H9 (cell line): ENCODE data around the gene ZNF365. TPM values are rescaled to one million over a fixed set of nuclear protein-coding genes. Genes with fewer than 3 reads are reported as not detected.
"Not testable (repeated sequence)": the region's sequence is repeated elsewhere in the genome, so short reads cannot be mapped to it uniquely, and the experiment has no call there.

ENCODE experiments used
- DNase-seq: peaks from one replicate; pipeline ENCODE4 v3.0.0-alpha.2; 2017
- H2AFZ ChIP-seq: one replicate; pipeline ENCODE4 v1.6.1; 2013; ENCODE audit warnings: mild to moderate bottlenecking, low read length, control low read depth, moderate library complexity
- H2AK5ac ChIP-seq: 2 replicates; pipeline ENCODE4 v1.6.1; 2013; ENCODE audit warnings: low read length, control low read depth, mixed read lengths; ENCODE audit not compliant: insufficient read length
- H2BK120ac ChIP-seq: one replicate; pipeline ENCODE4 v1.6.1; 2013; ENCODE audit warnings: low read depth, mild to moderate bottlenecking, low read length, control low read depth, inconsistent platforms; ENCODE audit not compliant: poor library complexity, severe bottlenecking
- H2BK12ac ChIP-seq: 2 replicates; pipeline ENCODE4 v1.6.1; 2013; ENCODE audit warnings: low read length, control low read depth, mixed read lengths, low read depth; ENCODE audit not compliant: insufficient read length
- H2BK15ac ChIP-seq: 2 replicates; pipeline ENCODE4 v1.6.1; 2013; ENCODE audit warnings: low read depth, low read length, control low read depth
- H2BK20ac ChIP-seq: one replicate; pipeline ENCODE4 v1.6.1; 2013; ENCODE audit warnings: low read depth, mild to moderate bottlenecking, low read length, control low read depth, inconsistent platforms; ENCODE audit not compliant: poor library complexity, severe bottlenecking
- H2BK5ac ChIP-seq: 2 replicates; pipeline ENCODE4 v1.6.1; 2013; ENCODE audit warnings: low read length, control low read depth, mixed read lengths; ENCODE audit not compliant: insufficient read length
- H3K14ac ChIP-seq: 2 replicates; pipeline ENCODE4 v1.6.1; 2013; ENCODE audit warnings: low read length, control low read depth; ENCODE audit not compliant: insufficient read depth
- H3K18ac ChIP-seq: 2 replicates; pipeline ENCODE4 v1.6.1; 2013; ENCODE audit warnings: low read depth, mild to moderate bottlenecking, mixed read lengths, low read length, control low read depth; ENCODE audit not compliant: insufficient read length
- H3K23ac ChIP-seq: 2 replicates; pipeline ENCODE4 v1.6.1; 2013; ENCODE audit warnings: low read length, control low read depth, mixed read lengths, low read depth; ENCODE audit not compliant: insufficient read length
- H3K23me2 ChIP-seq: 2 replicates; pipeline ENCODE4 v1.6.1; 2013; ENCODE audit warnings: low read depth, mild to moderate bottlenecking, mixed read lengths, low read length, control low read depth; ENCODE audit not compliant: insufficient read length, poor library complexity, severe bottlenecking
- H3K27ac ChIP-seq: 2 replicates; pipeline ENCODE4 v1.5.1; 2013; ENCODE audit warnings: low read length, control low read depth, mixed read lengths, low read depth; ENCODE audit not compliant: insufficient read length
- H3K27me3 ChIP-seq: 2 replicates; pipeline ENCODE4 v1.6.1; 2013; ENCODE audit warnings: low read length, control low read depth, inconsistent platforms; ENCODE audit not compliant: insufficient read depth
- H3K4ac ChIP-seq: 2 replicates; pipeline ENCODE4 v1.6.1; 2013; ENCODE audit warnings: low read depth, mild to moderate bottlenecking, control low read depth, inconsistent platforms, low read length, moderate library complexity
- H3K4me1 ChIP-seq: 2 replicates; pipeline ENCODE4 v1.6.1; 2013; ENCODE audit warnings: low read length, control low read depth, inconsistent platforms; ENCODE audit not compliant: insufficient read depth
- H3K4me2 ChIP-seq: 2 replicates; pipeline ENCODE4 v1.6.1; 2013; ENCODE audit warnings: low read length, control low read depth, mixed read lengths; ENCODE audit not compliant: insufficient read length, insufficient read depth
- H3K56ac ChIP-seq: 2 replicates; pipeline ENCODE4 v1.6.1; 2013; ENCODE audit warnings: low read depth, mild to moderate bottlenecking, mixed read lengths, low read length, control low read depth; ENCODE audit not compliant: insufficient read length
- H3K79me1 ChIP-seq: 2 replicates; pipeline ENCODE4 v1.6.1; 2013; ENCODE audit warnings: low read depth, mild to moderate bottlenecking, moderate library complexity, low read length, control low read depth, inconsistent platforms; ENCODE audit not compliant: insufficient read depth, poor library complexity, severe bottlenecking
- H3K79me2 ChIP-seq: 2 replicates; pipeline ENCODE4 v1.6.1; 2013; ENCODE audit warnings: low read length, control low read depth, inconsistent platforms; ENCODE audit not compliant: insufficient read depth
- H3K9ac ChIP-seq: 2 replicates; pipeline ENCODE4 v1.6.1; 2013; ENCODE audit warnings: low read length, control low read depth, mixed read lengths; ENCODE audit not compliant: insufficient read length; ENCODE audit errors: extremely low read depth
- H3K9me3 ChIP-seq: one replicate; pipeline ENCODE4 v1.6.1; 2013; ENCODE audit warnings: low read depth, low read length, inconsistent platforms; ENCODE audit not compliant: control insufficient read depth
- H3T11ph ChIP-seq: one replicate; pipeline ENCODE4 v1.6.1; 2013; ENCODE audit warnings: mild to moderate bottlenecking, low read length, control low read depth, inconsistent platforms
- H4K20me1 ChIP-seq: one replicate; pipeline ENCODE4 v1.6.1; 2013; ENCODE audit not compliant: control insufficient read depth, insufficient read length, insufficient read depth
- H4K5ac ChIP-seq: 2 replicates; pipeline ENCODE4 v1.6.1; 2013; ENCODE audit warnings: low read depth, mild to moderate bottlenecking, mixed read lengths, low read length, control low read depth; ENCODE audit not compliant: insufficient read length
- H4K8ac ChIP-seq: replicated peaks from 2 replicates; pipeline ENCODE4 v1.6.1; 2013; ENCODE audit warnings: low read length, control low read depth, mixed read lengths, low read depth; ENCODE audit not compliant: insufficient read length
- H4K91ac ChIP-seq: 2 replicates; pipeline ENCODE4 v1.6.1; 2013; ENCODE audit warnings: low read depth, mild to moderate bottlenecking, moderate library complexity, mixed read lengths, low read length, control low read depth; ENCODE audit not compliant: insufficient read length
- H3K27ac Mint-ChIP-seq, 3 experiments: 2 replicates in 2 of 3; 3 replicates in 1 of 3; pipeline ENCODE4 v1.8.0; 2020 to 2021; ENCODE audit warnings: mixed read lengths in 3 of 3, mild to moderate bottlenecking in 1 of 3, moderate library complexity in 1 of 3
- H3K27me3 Mint-ChIP-seq: 2 replicates; pipeline ENCODE4 v1.8.0; 2021; ENCODE audit warnings: low read depth, mild to moderate bottlenecking, moderate library complexity, mixed read lengths
- H3K36me3 Mint-ChIP-seq, 3 experiments: 2 replicates in 2 of 3; 3 replicates in 1 of 3; pipeline ENCODE4 v1.8.0; 2020 to 2021; ENCODE audit warnings: low read depth in 3 of 3, mixed read lengths in 3 of 3; ENCODE audit not compliant: insufficient read depth in 1 of 3
- H3K4me1 Mint-ChIP-seq, 2 experiments: 2 replicates each; pipeline ENCODE4 v1.8.0; 2020; ENCODE audit warnings: mixed read lengths in 2 of 2
- H3K4me3 Mint-ChIP-seq, 2 experiments: 2 replicates in 1 of 2; 3 replicates in 1 of 2; pipeline ENCODE4 v1.8.0; 2020 to 2021; ENCODE audit warnings: mild to moderate bottlenecking in 2 of 2, mixed read lengths in 2 of 2, moderate library complexity in 1 of 2
- H3K9me3 Mint-ChIP-seq, 2 experiments: 2 replicates in 1 of 2; 3 replicates in 1 of 2; pipeline ENCODE4 v1.8.0; 2020; ENCODE audit warnings: mild to moderate bottlenecking in 2 of 2, mixed read lengths in 2 of 2, moderate library complexity in 1 of 2
- WGBS: extraction: QIAGEN DNeasy Blood & Tissue Kit; methylation state at CpG from one replicate; pipeline ENCODE4 v1.1.7; 2013; ENCODE audit warnings: missing lambda C conversion rate, low lambda C conversion rate, mixed read lengths; ENCODE audit not compliant: insufficient read length; ENCODE audit errors: extremely low coverage; 5-methylcytosine and 5-hydroxymethylcytosine counted together
- total RNA-seq: library from RNA; stranded (reverse); gene quantifications from 2 replicates; pipeline ENCODE4 v1.2.1, GENCODE V29; 2021

Gene ZNF365
- total RNA-seq, 1 experiment from 2014 or later: 0.59 TPM

GRCh38 chr10:62410934-62411333 is 36.8 kb downstream of the ZNF365 start:
- not testable (repeated sequence) for H3K23me2 ChIP-seq, H3K9me3 ChIP-seq, H3K4me3 Mint-ChIP-seq, H2BK120ac ChIP-seq, H3K27ac ChIP-seq, H3K56ac ChIP-seq, H4K5ac ChIP-seq, H3K18ac ChIP-seq, H3K23ac ChIP-seq, H3K14ac ChIP-seq, H2BK12ac ChIP-seq, H3K4ac ChIP-seq, H2BK20ac ChIP-seq, H2BK5ac ChIP-seq, H2AK5ac ChIP-seq, H3K79me1 ChIP-seq, H3K4me1 ChIP-seq, H3K4me2 ChIP-seq, H3K9ac ChIP-seq, H4K20me1 ChIP-seq, H3K27me3 Mint-ChIP-seq, DNase-seq, H3K79me2 ChIP-seq, H3T11ph ChIP-seq, H4K91ac ChIP-seq, H4K8ac ChIP-seq, H3K36me3 Mint-ChIP-seq, H3K4me1 Mint-ChIP-seq, H3K27me3 ChIP-seq, H2BK15ac ChIP-seq, H2AFZ ChIP-seq, H3K27ac Mint-ChIP-seq
- WGBS: no CpG with 5 or more reads among the region's 1 CpG
- peaks cover 13 to 14% of the 10 kb centered on the region in 2 experiments; a peak in 3 of 5 replicates for H3K9me3 Mint-ChIP-seq
